Measurements from ENCODE around the gene SLC35A4. TPM values are rescaled to one million over a fixed set of nuclear protein-coding genes. Genes with fewer than 3 reads are reported as not detected.

Gene SLC35A4
- total and polyA plus RNA-seq, 2 of the 8 experiments (the other 6 are each of a cell fraction or from before 2014, with no cell fraction given): 78.6 to 133 TPM

DNA sequence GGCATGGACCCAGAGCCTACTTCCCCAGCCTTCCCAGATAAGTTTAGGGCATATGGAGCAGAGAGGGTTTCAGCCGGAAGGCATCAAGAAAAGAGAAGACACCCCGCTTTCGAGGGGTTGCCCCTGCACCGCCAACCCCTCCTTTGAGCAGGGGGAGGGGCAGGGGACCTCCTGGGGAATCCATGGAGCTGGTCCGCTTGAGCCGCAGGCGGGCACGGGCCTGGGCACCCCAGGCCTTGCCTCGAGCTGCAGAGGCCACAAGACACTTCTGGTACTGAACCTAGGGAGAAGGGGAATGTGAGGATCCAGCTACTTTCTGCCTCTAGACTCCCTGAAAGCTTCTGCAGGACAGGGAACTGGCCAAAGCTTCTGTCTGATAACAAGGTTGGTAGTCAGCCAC lies 6.1 kb upstream of the SLC35A4 start:
- Histone ChIP-seq H4K8ac (ENCODE audit: extremely low read depth, insufficient read depth, low read length) (no peak overlapping the region), H4K5ac (ENCODE audit: insufficient read length, low read depth, low read length) (no peak overlapping the region), H3K18ac (ENCODE audit: extremely low read depth, low read length) (no peak overlapping the region), H3K23me2 (ENCODE audit: low read depth, low read length) (peaks cover 8% of the 10 kb centered on the region; the same call in 1 of the 2 replicates), H2BK120ac (replicated peaks; ENCODE audit: low read depth, low read length) (no peak overlapping the region), H3K36me3 (ENCODE audit: control insufficient read depth in 2 of 4, insufficient read depth in 4 of 4, low read length in 3 of 4) (no peaks in the 10 kb centered on the region; a peak in 1 of 8 replicates), H2AK5ac (ENCODE audit: low read depth, low read length) (peak overlapping the region; percentile 98), H3K79me2 (ENCODE audit: control insufficient read depth in 1 of 2, insufficient read depth in 2 of 2, low read length in 2 of 2) (peaks cover 9 to 34% of the 10 kb centered on the region in 2 experiments; a peak in 3 of 4 replicates), H3K4me2 (ENCODE audit: insufficient read depth in 1 of 2, low read depth in 2 of 2, low read length in 2 of 2) (no peak overlapping the region; a peak in 1 of 4 replicates), H3K4me3 (ENCODE audit: extremely low read depth in 1 of 4, insufficient read depth in 2 of 4, low read depth in 3 of 4, low read length in 4 of 4) (no peak overlapping the region), H2BK15ac (ENCODE audit: low read length) (peak overlapping the region; percentile 84), H2BK20ac (ENCODE audit: low read length) (no peak overlapping the region), H3K79me1 (ENCODE audit: low read depth, low read length) (peaks cover 5% of the 10 kb centered on the region), H4K20me1 (replicated peaks in 1 of 2; ENCODE audit: control insufficient read depth in 1 of 2, insufficient read depth in 2 of 2, low read length in 2 of 2) (peaks cover 0 to 3% of the 10 kb centered on the region in 2 experiments), H3K9me3 (ENCODE audit: insufficient read depth in 2 of 2, low read depth in 1 of 2, low read length in 1 of 2) (no peaks in the 10 kb centered on the region), H3K23ac (ENCODE audit: insufficient read length) (no peak overlapping the region), H3K4ac (replicated peaks; ENCODE audit: insufficient read length, low read depth, low read length) (no peak overlapping the region), H3K56ac (replicated peaks; ENCODE audit: insufficient read length, low read depth, low read length) (no peak overlapping the region), H3K27me3 (replicated peaks in 1 of 4; ENCODE audit: control insufficient read depth in 3 of 4, extremely low read depth in 1 of 4, insufficient read depth in 3 of 4, low read length in 3 of 4) (no peaks in the 10 kb centered on the region; a peak in 1 of 7 replicates), H4K91ac (replicated peaks; ENCODE audit: insufficient read length, low read length) (no peak overlapping the region), H2AFZ (ENCODE audit: low read length) (no peak overlapping the region), H2BK5ac (ENCODE audit: low read depth, low read length) (0 out of 2 replicates have a peak overlapping the region, but pooled peaks have one; percentile 91), H2BK12ac (ENCODE audit: low read depth, low read length) (peak overlapping the region; percentile 94), H3K9ac (replicated peaks in 1 of 4; ENCODE audit: extremely low read depth in 1 of 4, low read depth in 3 of 4, low read length in 3 of 4) (no peak overlapping the region), H3K14ac (ENCODE audit: insufficient read length) (no peak overlapping the region), H3K27ac (ENCODE audit: low read depth, low read length) (no peak overlapping the region; the same call in 1 of the 2 replicates), H3K4me1 (replicated peaks in 1 of 4; ENCODE audit: control insufficient read depth in 3 of 4, insufficient read depth in 4 of 4, low read length in 3 of 4) (peaks cover 2 to 7% (median 5%) of the 10 kb centered on the region in 4 experiments; a peak in 5 of 7 replicates)
- ChIA-PET CTCF (ENCODE audit: partially characterized antibody) (interaction anchor here (0.6 to 3.4 kb wide), 4 partner anchors 10 to 207 kb away, joined by 3 to 19 read pairs (median 8); partner anchors contain the start of gene EIF4EBP3), POLR2A (ENCODE audit: partially characterized antibody) (interaction anchor here (1.4 to 10.8 kb wide), 4 partner anchors 12 to 157 kb away, joined by 4 to 191 read pairs (median 13); partner anchors contain the start of genes ANKHD1, DND1, EIF4EBP3 and IK)
- FAIRE-seq: no peak
- no peak for DNase-seq (ENCODE audit: low read depth in 1 of 2, low spot score in 2 of 2)
- TF ChIP-seq NRF1 (IDR thresholded peaks at IDR 0.05; ENCODE audit: low read depth, low read length): no peak
- TF ChIP-seq KDM1A (IDR thresholded peaks at IDR 0.05; ENCODE audit: borderline replicate concordance, low read length): no peak
- no peak for TF ChIP-seq TAF1 (IDR thresholded peaks at IDR 0.05; ENCODE audit: low read depth, low read length)
- TF ChIP-seq EGR1 (IDR thresholded peaks at IDR 0.05; ENCODE audit: borderline replicate concordance, low read depth, low read length): no peak
- TF ChIP-seq MAX (IDR thresholded peaks at IDR 0.05): no peak
- no peak for TF ChIP-seq ATF3 (IDR thresholded peaks at IDR 0.05; ENCODE audit: insufficient read depth, low read depth, low read length)
- 93% methylated on average over 7 of the region's 9 CpGs; no CpG with 5 or more reads in 1 of the 2 experiments for WGBS, 2 experiments (ENCODE audit: extremely low coverage in 1 of 2, insufficient coverage in 1 of 2, insufficient read length in 1 of 2, insufficient replicate concordance in 2 of 2, low coverage in 1 of 2, low lambda C conversion rate in 2 of 2, missing lambda C conversion rate in 1 of 2)
